ENCODE measurements around the gene ENOX2. TPM values are rescaled to one million over a fixed set of nuclear protein-coding genes. Genes with fewer than 3 reads are reported as not detected.

The ENOX2 gene
- total RNA-seq, 1 donor from 2014 or later, result 8.1 TPM

GRCh38 chrX:130741584-130741983, 161.4 kb downstream of the ENOX2 start:
- H3K4me3 ChIP-seq (ENCODE audit: low read depth, low read length), result no peak overlapping the region
- DNase-seq (ENCODE audit: low read depth), result no peak
- TF ChIP-seq CTCF (conservative IDR thresholded peaks at IDR 0.05; ENCODE audit: low read depth, low read length), result no peak

- DNase-seq (ENCODE audit: low read depth), result no peak
- no peak for TF ChIP-seq CTCF (conservative IDR thresholded peaks at IDR 0.05; ENCODE audit: low read depth, low read length)
- H3K4me3 ChIP-seq (ENCODE audit: low read depth, low read length), result no peak overlapping the region
Observed at GRCh38 chrX:130741151-130741550, 161.9 kb downstream of the ENOX2 start.

GRCh38 chrX:130738638-130739195, 164.3 kb downstream of the ENOX2 start:
- DNase-seq (ENCODE audit: low read depth), result no peak
- no peak for TF ChIP-seq CTCF (conservative IDR thresholded peaks at IDR 0.05; ENCODE audit: low read depth, low read length)
- no peak overlapping the region for H3K4me3 ChIP-seq (ENCODE audit: low read depth, low read length)

- DNase-seq (ENCODE audit: low read depth), result no peak
- H3K4me3 ChIP-seq (ENCODE audit: low read depth, low read length), result no peak overlapping the region
- TF ChIP-seq CTCF (conservative IDR thresholded peaks at IDR 0.05; ENCODE audit: low read depth, low read length), result no peak
Observed at GRCh38 chrX:130734713-130735112, 168.3 kb downstream of the ENOX2 start.

DNA sequence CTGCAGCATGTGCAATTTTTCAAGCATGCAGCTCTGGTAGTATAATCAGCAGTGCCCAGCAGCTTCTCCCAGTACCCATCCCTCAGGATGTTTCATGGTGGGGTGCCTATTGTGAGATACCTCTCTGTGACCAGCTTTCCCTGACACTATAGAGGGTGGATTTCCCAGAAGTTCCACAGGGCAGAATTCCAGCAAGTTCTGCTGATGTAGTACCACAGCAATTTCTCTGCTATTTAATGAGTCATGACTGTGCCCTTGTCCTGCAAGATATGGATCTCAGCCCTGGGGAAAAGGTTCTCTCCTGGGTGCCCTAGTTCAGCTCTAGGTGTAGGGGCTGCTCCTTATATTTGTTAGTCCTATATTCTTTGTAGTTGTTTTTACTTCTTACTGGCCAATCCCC, 174.8 kb downstream of the ENOX2 start:
- H3K4me3 ChIP-seq (ENCODE audit: low read depth, low read length), result no peak overlapping the region
- peak; percentile 30 for DNase-seq (ENCODE audit: low read depth)
- no peak for TF ChIP-seq CTCF (conservative IDR thresholded peaks at IDR 0.05; ENCODE audit: low read depth, low read length)

DNA sequence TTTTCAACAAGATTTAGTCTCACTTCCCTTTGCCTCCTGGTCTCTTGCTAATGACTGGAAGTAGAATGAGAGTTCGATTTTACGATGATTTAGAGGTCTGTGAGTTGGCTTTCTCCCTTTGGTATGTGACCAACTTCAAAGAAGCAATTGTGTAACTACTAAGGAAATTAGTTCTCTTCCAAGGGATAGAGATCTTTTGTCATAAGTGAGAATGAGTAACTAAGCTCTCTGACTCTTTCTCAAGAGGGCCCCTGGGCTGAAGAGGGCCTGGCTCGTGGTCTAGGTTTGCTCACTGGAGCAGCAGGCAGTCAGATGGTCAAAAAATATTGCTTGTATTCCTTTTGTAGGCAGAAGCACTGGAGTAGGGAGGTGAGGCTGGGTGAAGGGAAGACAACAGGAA, 176.3 kb downstream of the ENOX2 start:
- no peak for TF ChIP-seq CTCF (conservative IDR thresholded peaks at IDR 0.05; ENCODE audit: low read depth, low read length)
- DNase-seq (ENCODE audit: low read depth), result peak; percentile 73
- H3K4me3 ChIP-seq (ENCODE audit: low read depth, low read length), result no peak overlapping the region

DNA sequence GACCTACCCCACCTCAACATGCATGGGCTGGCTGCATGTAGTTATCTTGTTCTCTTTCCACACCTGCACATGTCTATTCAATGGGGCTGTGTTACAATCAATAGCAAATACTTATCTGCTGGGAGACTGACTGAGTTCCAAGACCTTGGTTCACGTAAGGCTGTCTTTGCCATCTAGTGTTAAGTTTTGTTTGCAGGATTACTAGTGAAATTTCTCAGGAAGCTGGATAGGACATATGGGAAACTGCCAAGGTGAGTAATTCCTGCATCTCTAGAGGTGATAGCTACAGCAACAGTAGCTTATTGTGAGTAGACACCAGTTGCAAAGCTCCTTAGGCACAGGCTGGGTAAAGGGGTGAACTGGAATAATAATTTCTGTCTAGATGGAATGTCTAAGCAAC, 177.5 kb downstream of the ENOX2 start:
- no peak for TF ChIP-seq CTCF (conservative IDR thresholded peaks at IDR 0.05; ENCODE audit: low read depth, low read length)
- no peak for DNase-seq (ENCODE audit: low read depth)
- H3K4me3 ChIP-seq (ENCODE audit: low read depth, low read length), result no peak overlapping the region

All from epithelial cell of proximal tubule (primary cell).